Sigmoid colon (tissue), 4 donors: ENCODE data around the gene NIN.

Experiments used
- CTCF ChIP-seq, 4 experiments: fragments of 450-650 bp in 3 of 4; fragments of 200-600 bp in 1 of 4; IDR thresholded peaks; one replicate each; pipeline ENCODE4 v1.5.1; 2016 to 2019; ENCODE audit warnings: antibody characterized with exemption in 4 of 4, mild to moderate bottlenecking in 3 of 4, moderate library complexity in 2 of 4
- POLR2A ChIP-seq, 2 donors: fragments of 450-650 bp; IDR thresholded peaks; one replicate each; pipeline ENCODE4 v1.6.1; 2016; ENCODE audit warnings: antibody characterized with exemption in 2 of 2, mild to moderate bottlenecking in 2 of 2, moderate library complexity in 2 of 2
- POLR2AphosphoS5 ChIP-seq, 4 donors: sonication (generic); formaldehyde crosslinking; IDR thresholded peaks; one replicate each; pipeline ENCODE4 v1.6.1; 2017; ENCODE audit warnings: antibody characterized with exemption in 4 of 4

GRCh38 chr14:50688875-50689274, 142.1 kb downstream of the NIN start:
- TF ChIP-seq CTCF (IDR thresholded peaks at IDR 0.05) = no peak
- no peak for TF ChIP-seq POLR2AphosphoS5 (IDR thresholded peaks at IDR 0.05)
- no peak for TF ChIP-seq POLR2A (IDR thresholded peaks at IDR 0.05)
